NCI-H187 treated with DMSO at 0.1 percent for 48 hours (cell line): Measurements from ENCODE around the gene RGS10.

ENCODE experiments used
- DNase-seq: peaks from one replicate; lab custom pipeline; 2025; lab: John Stamatoyannopoulos, UW

RGS10 gene

DNA sequence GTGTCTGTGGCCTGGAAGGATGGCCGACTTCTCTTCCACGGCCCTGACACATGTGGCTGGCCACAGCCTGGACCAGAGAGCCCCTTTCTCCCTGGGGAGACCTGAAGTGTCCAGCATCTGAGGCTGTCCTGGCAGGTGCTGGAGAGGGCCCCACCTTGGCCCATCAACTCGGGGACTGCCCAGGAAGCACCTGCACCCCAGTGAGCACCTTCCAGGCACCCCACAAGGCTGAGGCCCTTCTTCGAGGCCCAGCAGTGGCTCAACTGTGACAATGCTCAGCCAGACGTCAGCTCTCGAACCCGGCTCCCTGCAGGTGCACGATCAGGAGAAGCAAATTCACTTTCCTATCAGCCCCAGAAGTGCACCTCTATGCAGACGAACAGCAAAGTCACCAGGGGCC lies 24.3 kb downstream of the RGS10 start:
- DNase-seq = no peak

DNA sequence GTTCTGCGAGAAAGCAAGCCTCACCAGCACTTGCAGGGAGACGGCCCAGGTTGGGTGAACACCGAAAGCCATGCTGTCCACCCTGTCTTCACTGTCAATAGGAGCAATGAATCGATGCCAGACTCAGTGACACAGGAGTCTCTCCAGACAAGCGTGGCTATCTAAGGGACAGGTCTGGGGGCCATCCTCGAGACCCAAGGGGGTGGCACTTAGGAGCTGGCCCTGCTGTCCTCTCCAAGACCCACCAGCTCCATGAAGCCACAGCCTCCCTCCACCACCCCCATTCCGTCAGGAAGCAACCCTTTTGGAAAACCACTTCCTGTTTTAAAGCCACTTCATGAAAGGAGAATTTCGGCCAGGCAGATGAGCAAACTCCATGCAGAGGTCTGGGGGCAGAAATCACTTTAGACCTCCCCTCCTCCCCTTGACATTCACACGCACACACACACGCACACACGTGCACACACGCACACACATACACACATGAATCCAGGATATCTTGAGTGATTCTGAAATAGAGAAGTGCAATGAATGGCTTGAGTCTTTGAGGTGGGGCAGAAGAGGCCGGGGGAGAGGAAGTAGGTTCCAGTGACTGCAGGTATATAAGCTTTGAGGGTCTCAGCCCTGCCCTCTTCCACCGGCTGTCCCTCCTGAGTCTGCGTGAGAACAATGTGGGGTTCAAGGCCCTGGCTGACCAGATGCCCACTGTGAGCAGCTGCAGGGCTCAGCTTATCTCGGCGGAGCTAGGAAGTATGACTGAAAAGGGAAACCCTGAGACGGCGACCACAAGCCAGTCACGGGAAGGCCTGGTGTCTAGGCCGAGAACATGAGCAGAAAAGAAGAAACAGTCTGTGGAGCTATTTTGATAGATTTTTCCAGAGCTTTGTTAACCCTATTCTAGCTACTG lies 25.0 kb downstream of the RGS10 start:
- DNase-seq = no peak

DNA sequence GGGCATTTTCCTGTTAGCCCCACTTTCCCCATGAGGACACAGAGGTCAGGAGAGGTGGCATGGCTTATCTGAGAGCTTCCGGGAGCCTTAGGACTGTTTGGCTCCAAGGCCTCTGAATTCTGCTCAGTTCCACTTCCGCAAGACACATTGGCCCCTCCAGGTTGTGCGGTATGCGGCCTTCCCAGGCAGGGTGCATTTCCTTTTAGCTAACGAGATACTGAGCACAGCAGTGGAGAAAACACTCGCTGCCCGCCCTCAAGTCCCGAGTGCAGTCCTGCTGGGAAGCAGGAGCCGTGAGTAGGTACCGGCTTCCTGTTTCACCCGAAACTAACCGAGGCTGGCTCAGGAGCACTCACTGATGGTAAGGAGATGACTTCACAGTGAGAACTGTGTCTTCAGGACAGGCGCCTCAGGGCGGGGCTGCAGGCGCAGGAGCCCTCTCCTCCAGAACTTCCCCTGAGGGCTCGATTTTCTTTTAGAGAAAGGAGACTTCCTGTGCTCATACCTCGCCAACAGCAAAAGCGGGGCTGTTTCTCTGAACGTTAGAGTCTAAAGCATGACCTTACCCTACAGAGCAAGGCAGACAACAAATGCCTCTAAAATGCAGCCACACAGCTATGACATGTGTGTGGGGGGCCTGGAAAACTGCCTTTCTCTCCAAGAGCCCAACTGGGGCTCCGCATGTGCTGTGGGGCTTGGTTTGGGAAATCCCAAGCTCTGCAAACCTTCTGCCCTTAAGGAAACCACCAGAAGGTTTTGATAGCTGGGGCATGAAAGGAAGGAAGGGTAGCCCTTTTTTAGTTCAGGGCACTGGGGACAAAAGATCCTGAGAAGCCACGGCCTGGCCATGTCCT lies 25.9 kb downstream of the RGS10 start:
- no peak for DNase-seq

GRCh38 chr10:119515511-119516045 lies 26.9 kb downstream of the RGS10 start:
- DNase-seq = no peak

- no peak for DNase-seq
Measured at GRCh38 chr10:119514819-119515218, 27.7 kb downstream of the RGS10 start.

- no peak for DNase-seq
Measured at GRCh38 chr10:119511828-119512515, 30.5 kb downstream of the RGS10 start.

DNA sequence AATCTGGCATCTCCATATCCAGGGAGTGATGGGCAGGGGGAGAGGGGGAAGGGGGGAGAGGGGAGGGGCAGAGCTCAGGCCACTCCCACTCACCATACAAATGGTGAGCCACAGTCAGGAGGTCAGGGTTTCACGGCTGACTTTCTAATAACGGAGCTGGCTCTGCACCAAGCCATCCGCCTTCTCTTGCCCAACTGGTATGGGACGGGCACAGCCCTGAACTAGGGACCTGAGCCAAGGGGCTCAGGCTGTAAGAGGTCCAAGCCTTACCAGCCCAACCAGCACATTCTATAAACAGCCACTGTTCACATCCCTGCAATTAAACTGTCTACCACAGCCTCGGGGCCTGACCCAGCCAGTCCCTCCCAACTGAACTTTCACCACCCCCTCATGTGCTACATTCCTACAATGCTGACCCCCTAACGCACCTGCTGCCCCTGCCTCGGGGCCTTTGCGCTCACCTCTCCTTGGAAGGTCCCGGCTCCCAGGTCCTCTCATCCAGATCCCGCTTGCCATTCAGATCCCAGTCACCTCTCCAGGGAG lies 32.5 kb downstream of the RGS10 start:
- no peak for DNase-seq

- DNase-seq = no peak
Measured at GRCh38 chr10:119507115-119507514, 35.4 kb downstream of the RGS10 start.

DNA sequence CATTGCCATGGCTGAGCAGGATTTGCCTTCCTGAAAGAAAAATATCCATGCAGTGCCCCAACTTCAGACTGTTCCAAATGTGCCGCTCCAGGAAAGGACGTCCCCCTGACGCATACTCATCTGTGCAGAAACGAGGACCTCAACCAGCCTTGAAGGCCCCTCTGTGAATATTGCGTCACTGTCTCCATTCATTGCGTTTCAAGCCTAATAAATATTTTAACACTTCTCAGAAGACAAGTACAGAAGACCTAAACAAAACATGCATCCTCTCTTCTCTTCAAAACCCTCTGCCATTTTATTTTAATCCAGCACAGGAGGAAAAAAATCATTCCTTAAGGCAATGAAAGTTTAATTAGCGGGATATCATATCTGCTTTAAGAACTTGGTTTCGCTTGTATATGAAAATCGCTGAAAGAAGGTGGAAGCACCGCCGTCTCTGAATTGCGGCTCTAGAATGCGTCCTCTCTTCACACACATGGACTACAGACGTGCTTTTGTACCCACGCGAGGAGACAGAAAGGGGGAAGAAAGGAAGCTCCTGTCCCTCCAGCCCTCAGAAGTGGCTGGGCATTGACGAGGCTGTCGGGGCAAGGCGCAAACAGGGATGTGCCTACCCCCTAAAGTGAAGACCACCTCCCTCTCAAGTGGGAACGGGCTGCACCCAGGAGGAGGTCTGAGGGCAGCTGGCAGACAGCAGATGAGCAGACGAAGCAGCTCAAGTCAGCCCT lies 36.8 kb downstream of the RGS10 start:
- DNase-seq = no peak

DNA sequence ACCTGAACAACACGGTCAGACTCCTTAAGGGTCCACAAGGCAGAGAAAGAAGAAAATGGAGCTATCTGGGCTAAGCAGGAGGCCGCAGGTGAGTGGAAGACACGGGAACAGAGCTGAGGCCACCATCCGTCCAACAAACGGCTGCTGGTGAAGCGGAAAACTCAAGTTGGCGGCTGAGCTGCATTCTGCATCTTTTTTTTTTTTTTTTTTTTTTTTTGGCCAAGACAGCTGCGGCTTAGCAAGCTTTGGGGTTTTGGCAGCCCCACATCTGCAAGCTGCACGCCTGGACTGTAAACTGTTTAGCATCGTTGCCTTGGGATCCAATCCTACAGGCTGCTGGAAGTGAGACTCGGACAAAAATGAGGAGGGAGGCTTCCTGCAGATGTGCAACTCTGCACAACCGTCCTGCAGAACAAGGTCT lies 37.4 kb downstream of the RGS10 start:
- no peak for DNase-seq

DNA sequence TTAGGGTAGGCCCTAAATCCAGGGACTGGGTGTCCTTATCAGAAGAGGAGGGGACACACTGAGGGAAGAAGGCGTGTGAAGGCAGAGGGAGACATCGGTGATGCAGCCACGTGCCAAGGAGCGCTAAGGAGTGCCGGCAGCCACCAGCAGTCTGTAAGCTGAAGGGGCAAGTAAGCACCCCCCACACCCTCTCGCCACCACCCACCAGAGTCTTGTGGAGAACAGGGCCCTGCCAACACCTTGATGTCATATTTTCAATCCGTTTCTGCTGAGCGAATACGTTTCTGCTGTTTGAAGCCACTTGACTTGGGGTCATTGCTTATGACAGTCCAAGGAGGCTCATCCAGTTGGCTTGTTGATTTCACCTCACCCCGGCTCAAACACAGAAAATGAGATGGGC lies 37.9 kb downstream of the RGS10 start:
- no peak for DNase-seq

GRCh38 chr10:119503821-119504220 lies 38.7 kb downstream of the RGS10 start:
- DNase-seq = no peak

- no peak for DNase-seq
Measured at GRCh38 chr10:119502618-119503155, 39.8 kb downstream of the RGS10 start.

- no peak for DNase-seq
Measured at GRCh38 chr10:119502209-119502608, 40.3 kb downstream of the RGS10 start.

- no peak for DNase-seq
Measured at GRCh38 chr10:119501690-119502089, 40.8 kb downstream of the RGS10 start.

DNA sequence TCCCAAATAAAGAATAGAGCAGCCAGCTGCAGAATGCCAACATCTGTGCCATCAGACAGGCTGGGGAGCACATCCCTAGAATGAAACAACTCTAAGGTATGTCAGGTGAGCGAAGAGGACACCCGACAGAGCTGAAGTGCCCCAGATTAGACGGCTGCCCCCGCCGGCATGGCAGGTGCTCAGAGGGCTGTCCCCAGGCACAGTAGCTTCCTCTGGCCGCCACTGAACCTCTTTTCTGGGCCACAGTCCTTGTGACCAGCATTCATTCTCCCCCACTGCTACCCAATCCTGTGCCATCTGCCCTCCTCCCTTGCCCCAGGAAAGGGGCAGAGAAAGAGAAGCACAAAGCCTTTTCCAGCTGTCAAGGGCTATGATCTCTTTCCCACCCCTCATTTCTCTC lies 41.7 kb downstream of the RGS10 start:
- no peak for DNase-seq

DNA sequence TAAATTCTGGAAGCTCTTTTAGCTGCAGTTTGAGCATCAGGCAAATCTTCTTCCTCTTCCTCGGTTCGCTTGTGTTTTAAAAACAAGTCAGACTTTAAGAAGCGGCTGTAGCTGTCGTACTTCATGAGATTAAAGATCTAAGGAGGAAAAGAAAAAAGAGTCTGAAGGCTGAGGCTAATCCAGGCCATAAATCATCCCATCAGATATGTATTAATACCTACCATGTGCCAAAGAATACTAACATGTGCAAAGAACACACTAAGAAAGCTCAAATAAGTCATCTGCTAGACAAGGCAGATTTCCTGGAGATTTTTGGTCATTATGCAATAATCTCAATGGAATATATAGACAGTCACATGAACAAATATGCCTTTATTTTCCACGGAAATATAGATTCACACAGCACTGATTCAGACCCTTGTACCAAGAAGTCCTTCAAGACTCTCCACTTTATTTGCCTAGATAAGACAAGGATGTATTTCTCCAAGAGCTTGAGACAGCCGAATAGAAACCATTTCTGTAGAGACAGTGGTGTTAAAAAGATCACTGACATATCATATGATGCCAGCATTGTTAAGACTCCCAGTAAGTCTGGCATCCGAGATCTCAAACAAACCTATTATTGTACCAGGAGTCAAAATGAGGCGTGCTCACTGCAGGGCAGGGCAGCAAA lies 42.3 kb downstream of the RGS10 start:
- no peak for DNase-seq

DNA sequence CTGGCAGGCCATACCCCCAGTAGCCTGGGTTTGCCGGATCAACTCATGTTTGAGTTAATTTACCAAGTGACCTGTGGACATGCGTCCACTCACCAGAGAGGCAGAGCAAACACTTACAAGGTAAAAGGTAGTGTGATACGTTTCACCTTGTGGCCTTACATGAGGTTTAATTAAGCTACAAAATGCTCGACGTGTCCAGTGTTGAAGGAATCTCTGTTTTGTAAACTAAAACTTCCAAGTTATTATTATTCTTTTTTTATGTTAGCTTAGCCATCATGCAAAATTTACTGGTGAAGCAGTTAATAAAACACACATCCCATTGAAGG lies 42.9 kb downstream of the RGS10 start:
- no peak for DNase-seq

DNA sequence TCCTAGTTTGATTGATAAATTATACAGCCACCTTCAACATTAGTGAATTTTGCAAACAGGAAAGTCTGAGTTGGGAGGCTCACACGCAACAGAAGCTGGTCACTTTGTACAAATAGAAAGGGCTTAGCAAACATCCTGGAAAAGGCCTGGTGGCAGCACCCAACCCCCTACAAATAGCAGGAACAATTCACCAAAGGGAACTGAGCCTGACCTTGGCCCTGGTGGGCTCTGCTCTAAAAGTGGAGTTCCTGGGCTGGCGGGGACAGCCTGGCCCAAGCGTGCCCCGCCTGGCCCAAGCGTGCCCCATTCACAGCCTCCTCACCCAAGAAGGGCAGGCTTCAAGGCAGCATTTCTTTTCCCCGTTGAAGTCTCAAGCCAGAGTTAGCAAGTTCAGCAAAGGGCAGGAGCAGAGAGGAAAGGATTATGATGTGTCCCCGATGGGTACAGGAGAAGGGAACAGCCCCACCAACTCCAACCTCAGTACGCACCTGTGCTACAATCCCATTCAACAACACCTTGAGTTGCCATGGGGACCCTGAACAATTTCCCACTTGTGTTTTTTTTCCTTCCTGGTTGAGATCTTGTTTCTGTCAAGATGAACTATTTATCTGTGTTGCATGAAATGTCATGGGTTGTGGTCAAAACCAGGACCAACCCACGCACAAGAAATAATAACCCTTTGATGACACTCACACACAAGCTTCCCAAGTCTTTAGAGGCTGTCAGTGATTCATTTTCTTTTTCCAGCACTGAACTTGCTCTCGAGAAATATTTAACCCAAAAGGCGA lies 43.4 kb downstream of the RGS10 start:
- no peak for DNase-seq

- no peak for DNase-seq
Measured at GRCh38 chr10:119497243-119497642, 45.3 kb downstream of the RGS10 start.
